Occipital lobe (tissue), 2 donors: ENCODE measurements around the gene AGXT. TPM values are rescaled to one million over a fixed set of nuclear protein-coding genes. Genes with fewer than 3 reads are reported as not detected.

Source experiments
- DNase-seq: peaks from one replicate; lab custom pipeline; 2025; lab: John Stamatoyannopoulos, UW
- total RNA-seq: library from RNA; depleted of rRNA; stranded (reverse); fragments of >200 nt; gene quantifications from one replicate; pipeline ENCODE4 v1.2.3, GENCODE V29; 2014

AGXT gene
- total RNA-seq, 1 donor from 2014 or later = not detected

GRCh38 chr2:240885566-240885965 is 16.9 kb downstream of the AGXT start:
- DNase-seq = no peak

DNA sequence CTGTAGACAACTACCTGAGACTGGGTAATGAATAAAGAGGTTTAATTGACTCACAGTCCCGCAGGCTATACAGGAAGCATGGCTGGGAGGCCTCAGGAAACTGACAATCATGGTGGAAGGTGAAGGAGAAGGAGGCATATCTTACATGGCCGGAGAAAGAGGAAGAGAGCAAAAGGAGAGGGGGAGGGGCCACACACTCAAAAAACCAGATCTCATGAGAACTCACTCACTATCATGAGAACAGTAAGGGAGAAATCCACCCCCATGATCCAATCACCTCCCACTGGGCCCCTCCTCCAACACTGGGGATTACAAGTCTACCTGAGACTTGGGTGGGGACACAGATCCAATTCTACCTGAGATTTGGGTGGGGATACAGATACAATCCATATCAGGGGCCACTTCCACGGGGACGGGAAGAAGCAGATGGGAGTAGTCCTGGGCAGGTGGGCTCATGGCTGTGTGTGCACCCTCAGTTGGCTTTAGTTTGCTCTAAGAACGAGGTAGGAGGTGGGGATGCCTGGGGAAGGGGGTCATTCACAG is 17.5 kb downstream of the AGXT start:
- no peak for DNase-seq

GRCh38 chr2:240886678-240887609 is 18.3 kb downstream of the AGXT start:
- DNase-seq = no peak

GRCh38 chr2:240887631-240888030 is 19.0 kb downstream of the AGXT start:
- DNase-seq = no peak

DNA sequence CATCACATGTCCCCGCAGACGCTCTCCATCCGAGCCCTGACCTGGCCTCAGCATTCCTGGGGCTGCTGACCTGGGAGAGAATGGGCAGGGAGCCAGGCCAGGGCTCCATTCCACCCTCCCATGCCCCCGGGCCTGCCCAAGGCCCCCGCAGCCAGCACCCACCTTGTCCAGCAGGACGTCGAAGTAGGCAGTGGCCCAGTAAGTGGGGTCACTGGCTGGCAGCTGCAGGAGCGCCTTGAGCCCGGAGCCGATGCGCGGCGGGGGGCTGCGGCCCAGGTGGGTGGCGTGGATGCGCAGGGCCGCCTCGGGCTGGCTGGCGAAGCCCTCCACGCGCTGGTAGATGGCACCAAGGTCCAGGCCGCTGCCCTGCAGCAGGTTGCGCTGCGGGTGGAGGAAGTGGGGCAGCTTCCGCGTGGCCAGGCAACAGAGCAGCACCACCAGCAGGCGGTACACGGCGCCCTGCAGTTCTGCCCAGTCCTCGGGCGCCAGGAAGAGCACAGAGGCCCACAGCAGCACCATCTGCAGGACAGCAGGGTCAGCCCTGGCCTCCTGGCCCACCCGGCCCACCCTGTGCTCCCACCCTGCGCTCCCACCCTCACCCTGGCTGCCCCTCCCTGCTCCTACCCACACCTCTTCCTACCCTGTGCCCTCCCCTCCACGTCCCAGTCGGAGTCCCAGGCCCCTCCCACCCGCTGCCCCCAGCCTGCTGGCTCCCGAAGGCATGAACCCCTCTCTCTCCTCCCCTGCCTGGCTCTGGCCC is 19.7 kb downstream of the AGXT start:
- DNase-seq = no peak

DNA sequence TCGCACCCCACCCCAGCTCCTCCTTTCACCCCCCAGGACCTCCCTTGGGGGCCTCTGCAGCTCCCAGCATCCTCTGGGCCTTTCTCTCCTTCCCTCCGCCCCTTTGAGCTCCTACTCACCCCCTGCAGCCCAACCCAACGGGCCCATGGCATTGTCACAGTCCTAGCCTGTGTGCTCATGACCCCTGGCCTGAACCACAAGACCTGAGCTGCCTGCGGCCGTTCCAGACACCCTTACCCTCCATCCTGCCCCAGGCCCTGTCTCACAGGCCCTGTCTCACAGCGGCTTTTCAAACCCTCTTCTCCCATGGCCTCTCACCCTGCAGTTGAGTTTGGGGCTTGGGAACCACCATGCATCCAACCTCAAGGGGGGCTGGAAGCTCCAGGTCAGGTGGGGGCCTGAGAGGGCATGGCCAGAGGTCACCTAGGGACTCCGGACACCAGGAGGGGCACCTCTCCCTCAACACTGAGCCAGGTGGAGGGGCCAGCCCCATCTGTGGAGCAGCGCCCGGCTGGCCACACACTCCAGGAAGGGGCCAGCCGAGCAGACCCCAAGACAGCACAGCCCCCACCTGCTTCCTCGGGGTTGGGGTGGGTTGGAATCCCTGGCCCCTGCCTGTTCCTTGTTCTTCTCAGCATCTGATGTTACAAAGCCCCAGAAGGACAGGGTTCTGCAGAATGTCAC is 20.4 kb downstream of the AGXT start:
- no peak for DNase-seq

DNA sequence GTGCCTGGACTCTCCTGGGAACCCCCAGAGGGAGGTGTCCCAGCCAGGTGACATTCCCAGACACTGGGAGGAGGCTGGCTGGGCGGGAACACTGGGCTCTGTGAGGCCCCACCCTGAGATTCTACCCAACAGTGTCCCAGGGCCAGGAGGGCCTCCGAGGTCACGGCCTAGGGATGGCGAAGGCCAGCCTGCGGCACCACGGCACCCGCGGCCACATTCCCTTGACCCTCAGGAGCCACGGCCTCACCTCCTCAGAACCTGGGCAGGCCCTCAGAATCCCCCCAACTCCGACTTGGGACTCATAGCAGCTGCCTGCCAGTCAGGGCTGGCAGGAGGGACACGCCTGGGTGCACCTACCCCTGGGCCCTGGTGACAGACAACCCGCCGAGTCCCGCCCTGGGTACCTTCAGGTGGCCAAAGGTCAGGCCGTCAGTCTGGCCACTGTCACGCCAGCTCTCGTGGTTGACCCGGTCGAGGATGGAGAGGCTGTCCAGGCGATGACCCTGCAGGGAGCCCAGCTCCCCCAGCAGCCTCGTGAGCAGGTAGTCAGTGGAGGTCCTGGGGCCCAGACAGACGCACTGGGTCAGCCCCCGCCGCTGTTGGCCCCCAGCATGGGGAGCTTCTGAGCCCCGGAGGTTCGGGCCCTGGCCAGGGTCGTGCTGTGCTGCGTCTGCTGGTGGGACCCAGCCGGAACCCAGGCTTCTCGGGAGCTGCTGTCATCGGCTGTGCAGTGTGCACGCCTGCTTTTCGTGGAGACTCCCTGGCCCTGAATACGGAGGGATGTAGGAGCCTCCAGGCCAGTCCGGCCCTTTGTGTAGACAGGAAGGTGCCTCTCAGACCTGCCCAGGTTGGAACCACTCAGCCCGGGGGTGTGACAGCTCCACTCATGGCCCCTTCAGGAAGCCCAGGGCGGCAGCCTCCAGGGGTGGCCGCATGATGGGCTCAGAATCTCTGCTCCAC is 21.3 kb downstream of the AGXT start:
- DNase-seq = no peak

- no peak for DNase-seq
Measured at GRCh38 chr2:240890691-240891090, 22.1 kb downstream of the AGXT start.

- no peak for DNase-seq
Measured at GRCh38 chr2:240891492-240892340, 23.1 kb downstream of the AGXT start.

DNA sequence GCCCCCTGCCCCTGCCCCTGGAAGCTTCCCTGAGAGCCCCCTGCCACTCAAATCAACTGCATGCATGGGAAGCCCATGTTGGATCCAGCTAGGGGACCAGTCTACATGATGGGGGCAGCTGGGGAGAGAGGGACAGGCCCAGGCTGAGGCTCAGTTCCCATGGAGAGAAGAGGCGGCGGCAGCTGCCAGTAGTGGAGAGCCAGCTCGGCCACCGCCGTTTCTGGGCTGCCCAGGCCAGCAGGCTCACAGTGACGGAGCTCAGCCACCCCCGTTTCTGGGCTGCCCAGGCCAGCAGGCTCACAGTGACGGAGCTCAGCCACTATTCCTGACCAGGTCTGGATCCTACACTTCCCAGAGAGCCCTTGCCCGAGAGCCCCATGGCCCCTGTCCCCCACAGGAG is 23.7 kb downstream of the AGXT start:
- no peak for DNase-seq

DNA sequence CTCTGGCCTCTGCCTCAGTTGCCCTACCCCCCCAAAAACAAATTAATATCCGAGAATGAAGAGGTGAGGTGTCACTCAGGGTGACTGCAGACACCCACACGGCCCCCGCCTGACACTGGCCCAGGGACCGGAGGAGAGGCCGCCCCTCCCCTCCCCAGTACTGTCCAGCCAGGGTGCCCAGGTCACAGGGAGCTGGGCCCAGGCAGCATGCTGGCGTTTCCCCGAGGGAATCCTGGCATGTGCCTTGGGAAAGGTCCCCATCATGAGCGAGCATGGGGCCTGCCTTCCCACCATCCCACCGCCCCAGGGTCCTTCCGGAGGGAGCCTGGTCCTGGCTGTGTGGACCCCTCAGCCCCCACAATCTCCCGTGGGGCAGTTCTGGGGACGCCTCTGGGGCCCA is 24.3 kb downstream of the AGXT start:
- DNase-seq = no peak

DNA sequence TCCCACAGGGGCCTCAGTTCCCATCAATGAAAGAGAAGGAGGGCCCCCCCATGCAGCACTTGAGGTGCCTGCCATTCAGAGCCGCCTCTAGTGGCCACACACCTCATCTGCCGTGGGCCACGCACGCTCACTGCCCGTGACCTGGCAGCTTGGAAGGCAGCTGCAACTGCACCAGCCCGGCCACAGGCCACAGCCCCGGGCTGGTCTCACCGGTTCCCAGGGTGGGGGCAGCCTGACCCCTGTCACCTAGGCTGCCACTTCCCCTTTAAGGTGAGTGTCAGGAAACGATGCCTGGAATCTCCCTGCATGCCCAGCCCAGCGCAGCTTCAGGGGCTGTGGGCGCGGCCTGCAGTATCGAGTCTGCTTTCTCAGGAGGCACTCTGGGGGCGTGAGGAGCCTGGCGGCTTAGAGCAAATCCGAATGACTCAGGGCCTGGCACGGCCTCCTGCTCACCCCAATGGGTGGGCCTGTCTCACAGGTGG is 24.8 kb downstream of the AGXT start:
- DNase-seq = no peak

DNA sequence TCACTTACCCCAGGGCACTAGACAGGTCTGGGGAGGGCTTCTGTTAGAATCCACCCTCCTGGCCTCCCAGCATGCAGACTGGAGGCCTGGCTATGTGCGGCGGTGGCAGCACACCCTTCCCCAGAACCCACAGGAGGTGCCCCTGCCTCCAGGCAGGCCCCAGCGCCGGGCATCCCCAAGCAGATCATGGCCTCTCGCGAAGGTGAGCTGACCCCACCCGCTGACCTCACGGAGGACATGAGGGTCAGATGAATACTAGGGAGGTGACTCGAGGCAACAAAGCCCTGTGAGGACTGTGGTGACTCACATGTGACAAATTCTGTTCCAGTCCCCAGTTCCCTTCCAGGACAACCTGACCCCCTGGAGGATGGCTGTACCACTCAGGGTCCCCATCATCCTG is 25.4 kb downstream of the AGXT start:
- no peak for DNase-seq

- no peak for DNase-seq
Measured at GRCh38 chr2:240894836-240895558, 26.4 kb downstream of the AGXT start.

DNA sequence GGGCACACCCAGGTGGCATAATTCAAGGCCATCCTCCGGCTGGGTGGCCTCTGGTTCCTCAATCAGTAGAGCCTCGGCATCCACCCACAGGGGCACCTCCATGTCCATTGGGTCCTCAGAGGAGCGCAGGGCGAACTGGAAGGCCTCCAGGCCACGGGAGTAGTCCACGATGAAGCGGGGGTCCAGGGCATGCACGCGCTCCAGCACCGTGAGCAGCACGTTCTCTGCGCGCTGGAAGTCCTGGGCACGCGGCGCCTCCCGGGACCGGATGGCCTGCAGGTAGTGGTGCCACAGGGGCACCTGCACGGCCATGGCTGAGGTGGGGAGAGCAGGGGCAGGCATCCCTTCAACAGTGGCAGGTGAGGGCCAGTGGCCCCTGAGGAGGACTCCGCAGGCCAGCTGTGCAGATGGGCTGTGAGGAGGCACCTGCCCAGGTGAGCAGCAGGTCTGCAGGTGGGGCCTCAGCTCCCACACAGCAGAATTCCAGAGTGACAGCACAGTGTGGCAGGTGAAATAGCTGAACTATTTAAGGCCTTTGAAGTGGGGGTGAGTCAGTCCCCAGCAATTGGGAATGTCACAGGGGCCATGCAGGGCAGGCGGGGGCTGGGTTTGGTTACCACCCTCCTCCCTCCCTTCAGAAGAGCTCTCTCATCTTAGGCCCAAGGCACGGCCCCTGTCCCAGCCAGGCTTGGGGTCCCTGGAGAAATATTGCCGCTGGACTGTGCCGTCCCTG is 27.2 kb downstream of the AGXT start, which contains the start of gene MAB21L4:
TSS of gene MAB21L4 (minus strand) at position 501 of the 733 bp plus-strand sequence. CDS start at position 342, 159 bp downstream.
- DNase-seq = no peak

GRCh38 chr2:240896394-240896793 is 27.8 kb downstream of the AGXT start:
- no peak for DNase-seq

GRCh38 chr2:240896871-240897692 is 28.5 kb downstream of the AGXT start:
- DNase-seq = no peak
